ENCODE data around the gene SLC7A7. TPM values are rescaled to one million over a fixed set of nuclear protein-coding genes. Genes with fewer than 3 reads are reported as not detected.

SLC7A7 gene
- polyA plus RNA-seq, 3 donors: 262 to 425 (median 371) TPM

DNA sequence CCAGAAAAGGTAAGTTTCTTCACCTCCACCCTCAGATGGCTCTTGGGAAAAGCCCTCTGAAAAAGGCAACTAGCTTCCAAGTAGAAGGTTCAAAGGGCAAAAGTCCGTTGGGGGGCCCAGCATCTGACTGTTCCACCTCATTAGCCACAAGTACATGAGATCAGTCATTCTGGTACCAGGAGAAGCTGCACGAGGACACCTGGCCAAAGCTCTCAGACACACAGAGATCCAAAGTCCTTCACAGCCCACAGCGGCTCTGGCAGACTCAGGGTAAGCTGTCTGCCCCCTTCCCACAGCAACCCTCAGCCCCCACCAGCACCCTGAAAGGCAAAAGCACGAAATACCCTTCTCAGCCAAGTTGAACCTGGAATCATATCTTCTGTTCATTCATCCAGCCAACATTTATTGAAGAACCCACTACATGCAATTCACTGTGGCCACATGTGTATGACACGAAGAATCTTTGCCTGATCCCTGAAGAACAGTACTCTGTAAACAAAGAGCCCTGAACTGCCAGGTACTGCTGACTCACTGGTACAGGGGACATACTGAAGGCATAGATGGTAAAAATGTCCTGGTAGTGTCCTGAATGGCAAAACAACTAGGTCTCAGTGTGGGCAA is 19.0 kb downstream of the SLC7A7 start:
- Mint-ChIP-seq H3K36me3 (peaks cover 58 to 84% of the 10 kb centered on the region in 2 donors), H3K27ac (peak overlapping the region in 2 of 7 donors; percentile 7 to 28), H3K4me3 (no peak overlapping the region), H3K27me3 (ENCODE audit: low read depth in 3 of 3) (no peaks in the 10 kb centered on the region), H3K4me1 (peaks cover 77% of the 10 kb centered on the region), H3K9me3 (peaks cover 0 to 2% (median 0%) of the 10 kb centered on the region in 7 donors)
- Histone ChIP-seq H3K9me3 (replicated peaks in 1 of 2; ENCODE audit: control insufficient read depth in 1 of 2, insufficient read depth in 1 of 2, low read length in 2 of 2) (no peaks in the 10 kb centered on the region), H2AFZ (ENCODE audit: insufficient read depth, low read depth, low read length, poor library complexity, severe bottlenecking) (no peak overlapping the region), H3K4me3 (replicated peaks in 1 of 3; ENCODE audit: low read depth in 2 of 3, low read length in 3 of 3) (no peak overlapping the region), H3K9ac (ENCODE audit: insufficient read depth, low read length, poor library complexity, severe bottlenecking) (no peak overlapping the region), H4K20me1 (ENCODE audit: insufficient read depth, low read length) (peaks cover 54% of the 10 kb centered on the region), H3K79me2 (ENCODE audit: insufficient read depth, low read length) (peaks cover 96% of the 10 kb centered on the region), H3K36me3 (replicated peaks in 1 of 2; ENCODE audit: control insufficient read depth in 1 of 2, insufficient read depth in 2 of 2, low read length in 2 of 2) (peaks cover 27 to 58% of the 10 kb centered on the region in 2 donors), H3K4me2 (replicated peaks; ENCODE audit: extremely low read depth, low read length, poor library complexity, severe bottlenecking) (no peak overlapping the region), H3K4me1 (ENCODE audit: control insufficient read depth in 1 of 2, insufficient read depth in 2 of 2, low read length in 2 of 2) (peaks cover 65 to 73% of the 10 kb centered on the region in 2 donors), H3K27me3 (ENCODE audit: control insufficient read depth in 2 of 2, insufficient read depth in 2 of 2, low read length in 2 of 2) (no peaks in the 10 kb centered on the region), H3K27ac (ENCODE audit: low read depth in 1 of 2, low read length in 2 of 2) (peak overlapping the region in 1 of 2 donors; percentile 12)
- WGBS (ENCODE audit: insufficient coverage): 91% methylated on average over 3 of the region's 5 CpGs
- intact Hi-C loops (cut with micrococcal nuclease): no loop called here
- TF ChIP-seq, protein P1, sequence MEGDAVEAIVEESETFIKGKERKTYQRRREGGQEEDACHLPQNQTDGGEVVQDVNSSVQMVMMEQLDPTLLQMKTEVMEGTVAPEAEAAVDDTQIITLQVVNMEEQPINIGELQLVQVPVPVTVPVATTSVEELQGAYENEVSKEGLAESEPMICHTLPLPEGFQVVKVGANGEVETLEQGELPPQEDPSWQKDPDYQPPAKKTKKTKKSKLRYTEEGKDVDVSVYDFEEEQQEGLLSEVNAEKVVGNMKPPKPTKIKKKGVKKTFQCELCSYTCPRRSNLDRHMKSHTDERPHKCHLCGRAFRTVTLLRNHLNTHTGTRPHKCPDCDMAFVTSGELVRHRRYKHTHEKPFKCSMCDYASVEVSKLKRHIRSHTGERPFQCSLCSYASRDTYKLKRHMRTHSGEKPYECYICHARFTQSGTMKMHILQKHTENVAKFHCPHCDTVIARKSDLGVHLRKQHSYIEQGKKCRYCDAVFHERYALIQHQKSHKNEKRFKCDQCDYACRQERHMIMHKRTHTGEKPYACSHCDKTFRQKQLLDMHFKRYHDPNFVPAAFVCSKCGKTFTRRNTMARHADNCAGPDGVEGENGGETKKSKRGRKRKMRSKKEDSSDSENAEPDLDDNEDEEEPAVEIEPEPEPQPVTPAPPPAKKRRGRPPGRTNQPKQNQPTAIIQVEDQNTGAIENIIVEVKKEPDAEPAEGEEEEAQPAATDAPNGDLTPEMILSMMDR (IDR thresholded peaks at IDR 0.05): no peak
- no peak for DNase-seq

DNA sequence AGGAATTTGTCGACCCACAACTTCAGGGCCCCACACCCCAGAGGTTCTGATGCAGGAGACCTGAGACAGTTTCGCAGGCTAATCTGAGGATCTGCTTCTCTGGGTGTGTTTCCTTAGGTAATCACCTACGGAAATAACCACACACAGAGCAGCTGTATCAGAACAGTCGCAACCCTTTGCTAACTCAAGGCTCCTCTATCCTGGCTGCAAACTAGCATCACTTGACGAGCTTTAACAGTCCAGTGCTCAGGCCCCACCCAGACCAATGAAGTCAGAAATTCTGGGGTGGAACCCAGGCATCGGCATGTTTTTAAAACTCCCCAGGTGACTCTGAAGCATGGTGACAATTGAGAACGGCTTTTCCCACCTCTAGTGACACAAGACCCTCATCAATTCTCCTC is 20.7 kb downstream of the SLC7A7 start:
- Histone ChIP-seq H3K4me1 (ENCODE audit: control insufficient read depth in 1 of 2, insufficient read depth in 2 of 2, low read length in 2 of 2) (peaks cover 64 to 73% of the 10 kb centered on the region in 2 donors), H3K9me3 (replicated peaks in 1 of 2; ENCODE audit: control insufficient read depth in 1 of 2, insufficient read depth in 1 of 2, low read length in 2 of 2) (no peaks in the 10 kb centered on the region), H4K20me1 (ENCODE audit: insufficient read depth, low read length) (peaks cover 39% of the 10 kb centered on the region), H3K27ac (ENCODE audit: low read depth in 1 of 2, low read length in 2 of 2) (peak overlapping the region in 1 of 2 donors; percentile 47), H3K27me3 (ENCODE audit: control insufficient read depth in 2 of 2, insufficient read depth in 2 of 2, low read length in 2 of 2) (no peaks in the 10 kb centered on the region), H3K9ac (ENCODE audit: insufficient read depth, low read length, poor library complexity, severe bottlenecking) (no peak overlapping the region), H3K79me2 (ENCODE audit: insufficient read depth, low read length) (peaks cover 84% of the 10 kb centered on the region), H3K4me3 (replicated peaks in 1 of 3; ENCODE audit: low read depth in 2 of 3, low read length in 3 of 3) (no peak overlapping the region), H3K36me3 (replicated peaks in 1 of 2; ENCODE audit: control insufficient read depth in 1 of 2, insufficient read depth in 2 of 2, low read length in 2 of 2) (peaks cover 27 to 49% of the 10 kb centered on the region in 2 donors), H2AFZ (ENCODE audit: insufficient read depth, low read depth, low read length, poor library complexity, severe bottlenecking) (no peak overlapping the region), H3K4me2 (replicated peaks; ENCODE audit: extremely low read depth, low read length, poor library complexity, severe bottlenecking) (no peak overlapping the region)
- no peaks in the 10 kb centered on the region for H3K27me3 Mint-ChIP-seq (ENCODE audit: low read depth in 3 of 3)
- 97% methylated on average over 4 of the region's 7 CpGs for WGBS (ENCODE audit: insufficient coverage)
- peaks cover 48 to 78% of the 10 kb centered on the region in 2 donors for H3K36me3 Mint-ChIP-seq
- H3K4me1 Mint-ChIP-seq: peaks cover 76% of the 10 kb centered on the region
- no peak for DNase-seq
- peaks cover 0 to 4% (median 0%) of the 10 kb centered on the region in 7 donors for H3K9me3 Mint-ChIP-seq
- H3K4me3 Mint-ChIP-seq: no peak overlapping the region
- intact Hi-C loops (cut with micrococcal nuclease): no loop called here
- TF ChIP-seq, protein P1 (IDR thresholded peaks at IDR 0.05): no peak
- H3K27ac Mint-ChIP-seq: peak overlapping the region in 3 of 7 donors; percentile 51 to 87 (median 66)

Data from CD14-positive monocyte (primary cell).